ENCODE results near the gene TBC1D4.

DNA sequence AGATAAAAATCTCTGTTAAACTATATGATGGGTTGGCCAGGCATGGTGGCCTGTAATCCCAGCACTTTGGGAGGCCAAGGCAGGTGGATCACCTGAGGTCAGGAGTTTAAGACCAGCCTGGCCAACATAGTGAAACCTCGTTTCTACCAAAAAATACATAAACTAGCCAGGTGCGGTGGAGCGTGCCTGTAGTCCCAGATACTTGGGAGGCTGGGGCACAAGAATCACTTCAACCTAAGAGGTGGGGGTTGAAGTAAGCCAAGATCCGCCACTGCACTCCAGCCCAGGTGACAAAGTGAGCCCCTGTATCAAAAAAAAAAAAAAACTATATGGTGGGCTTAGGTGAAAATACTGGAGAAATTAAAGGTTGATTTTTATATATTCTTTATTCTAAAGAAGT is 11.3 kb downstream of the TBC1D4 start:
- TF ChIP-seq CTCF (IDR thresholded peaks at IDR 0.05; ENCODE audit: low read length), result no peak
- TF ChIP-seq EZH2 (optimal IDR thresholded peaks at IDR 0.05; ENCODE audit: low read depth, low read length), result no peak
